IMR-90 (cell line): ENCODE data around the gene WDFY2. TPM values are rescaled to one million over a fixed set of nuclear protein-coding genes. Genes with fewer than 3 reads are reported as not detected.

Experiments used
- ATAC-seq: fragments of 200-7000 bp; cut with Tn5 transposase; 2 replicates; pipeline ENCODE4 v1.9.1; 2020; ENCODE audit warnings: low read depth, mild to moderate bottlenecking, moderate library complexity
- BruUV-seq: library from RNA; stranded (reverse); fragments of 400-500 nt; replicated peaks from 2 replicates; lab custom pipeline; 2021; lab: Mats Ljungman, UMichigan
- CTCF ChIA-PET: fragments of 300-600 bp; formaldehyde crosslinking; extraction: SDS; loops from one replicate; lab custom pipeline; 2021; ENCODE audit warnings: antibody characterized with exemption; lab: Yijun Ruan, JAX
- POLR2A ChIA-PET: fragments of 300-600 bp; sonication (Branson Sonifier 250); formaldehyde crosslinking; loops from one replicate; lab custom pipeline; 2022; ENCODE audit warnings: antibody characterized with exemption; ENCODE audit not compliant: unreplicated experiment; lab: Charles Lee
- DNase-seq: peaks from one replicate; pipeline ENCODE4 v3.0.0; 2013
- H2AFZ ChIP-seq: replicated peaks from 2 replicates; pipeline ENCODE3; 2013; ENCODE audit warnings: low read length, mild to moderate bottlenecking; ENCODE audit not compliant: poor library complexity
- H2AK5ac ChIP-seq: 2 replicates; pipeline ENCODE4 v1.6.1; 2013; ENCODE audit warnings: low read depth, low read length, inconsistent platforms
- H2AK9ac ChIP-seq: replicated peaks from 2 replicates; pipeline ENCODE3; 2013; ENCODE audit warnings: mild to moderate bottlenecking, low read depth, low read length, moderate library complexity; ENCODE audit not compliant: poor library complexity
- H2BK120ac ChIP-seq: 2 replicates; pipeline ENCODE4 v1.6.1; 2013; ENCODE audit warnings: low read depth, low read length, inconsistent platforms
- H2BK15ac ChIP-seq: 3 replicates; pipeline ENCODE4 v1.6.1; 2013; ENCODE audit warnings: low read depth, low read length, inconsistent platforms
- H2BK20ac ChIP-seq: 2 replicates; pipeline ENCODE4 v1.6.1; 2013; ENCODE audit warnings: low read depth, mild to moderate bottlenecking, inconsistent platforms, low read length, moderate library complexity
- H2BK5ac ChIP-seq: 2 replicates; pipeline ENCODE4 v1.6.1; 2013; ENCODE audit warnings: mild to moderate bottlenecking, low read depth, low read length, inconsistent platforms; ENCODE audit not compliant: poor library complexity, severe bottlenecking
- H3K14ac ChIP-seq: replicated peaks from 2 replicates; pipeline ENCODE4 v1.6.1; 2013; ENCODE audit warnings: low read depth, low read length, inconsistent platforms
- H3K18ac ChIP-seq: 2 replicates; pipeline ENCODE4 v1.6.1; 2013; ENCODE audit warnings: low read depth, low read length, control low read depth
- H3K23ac ChIP-seq: 2 replicates; pipeline ENCODE4 v1.6.1; 2013; ENCODE audit warnings: low read depth, low read length, inconsistent platforms
- H3K27ac ChIP-seq: 2 replicates; pipeline ENCODE4 v1.5.1; 2013; ENCODE audit warnings: mild to moderate bottlenecking, control low read depth, low read length; ENCODE audit not compliant: insufficient read depth
- H3K27me3 ChIP-seq: 2 replicates; pipeline ENCODE4 v1.6.1; 2013; ENCODE audit warnings: low read length; ENCODE audit not compliant: control insufficient read depth, insufficient read depth
- H3K36me3 ChIP-seq: 2 replicates; pipeline ENCODE4 v1.6.1; 2013; ENCODE audit warnings: low read length, mixed read lengths; ENCODE audit not compliant: control insufficient read depth, insufficient read depth
- H3K4ac ChIP-seq: 2 replicates; pipeline ENCODE4 v1.6.1; 2013; ENCODE audit warnings: low read depth, low read length, inconsistent platforms
- H3K4me1 ChIP-seq: 2 replicates; pipeline ENCODE4 v1.6.1; 2013; ENCODE audit warnings: low read length, mixed read lengths; ENCODE audit not compliant: control insufficient read depth, insufficient read depth
- H3K4me2 ChIP-seq: 2 replicates; pipeline ENCODE4 v1.6.1; 2013; ENCODE audit warnings: low read depth, mild to moderate bottlenecking, control low read depth, low read length, moderate library complexity
- H3K4me3 ChIP-seq: 2 replicates; pipeline ENCODE4 v1.5.1; 2013; ENCODE audit warnings: low read depth, mild to moderate bottlenecking, control low read depth, low read length, moderate library complexity; ENCODE audit not compliant: insufficient read depth
- H3K56ac ChIP-seq: 2 replicates; pipeline ENCODE4 v1.6.1; 2013; ENCODE audit warnings: low read length, inconsistent platforms; ENCODE audit not compliant: insufficient read depth; ENCODE audit errors: extremely low read depth
- H3K79me1 ChIP-seq, 2 experiments: 2 replicates each; pipeline ENCODE4 v1.6.1; 2013; ENCODE audit warnings: low read length in 2 of 2, inconsistent platforms in 1 of 2, low read depth in 1 of 2
- H3K9ac ChIP-seq: 2 replicates; pipeline ENCODE4 v1.6.1; 2013; ENCODE audit warnings: low read depth, low read length, control low read depth
- H3K9me1 ChIP-seq: 2 replicates; pipeline ENCODE4 v1.6.1; 2013; ENCODE audit warnings: low read length, inconsistent platforms; ENCODE audit not compliant: insufficient read depth
- H3K9me3 ChIP-seq: 2 replicates; pipeline ENCODE4 v1.6.1; 2013; ENCODE audit warnings: low read length; ENCODE audit not compliant: control insufficient read depth, insufficient read depth
- H4K20me1 ChIP-seq: 2 replicates; pipeline ENCODE4 v1.6.1; 2013; ENCODE audit warnings: low read length, inconsistent platforms; ENCODE audit not compliant: insufficient read depth
- H4K5ac ChIP-seq: 2 replicates; pipeline ENCODE4 v1.6.1; 2013; ENCODE audit warnings: mild to moderate bottlenecking, low read depth, low read length, control low read depth
- H4K8ac ChIP-seq, 2 experiments: 2 replicates each; pipeline ENCODE4 v1.6.1; 2013; ENCODE audit warnings: low read depth in 2 of 2, low read length in 2 of 2, control low read depth in 1 of 2, inconsistent platforms in 1 of 2
- H4K91ac ChIP-seq: 2 replicates; pipeline ENCODE4 v1.6.1; 2013; ENCODE audit warnings: low read depth, low read length, inconsistent platforms; ENCODE audit not compliant: insufficient read depth
- BHLHE40 ChIP-seq: fragments of 150-350 bp; IDR thresholded peaks from 2 replicates; pipeline ENCODE4 v1.6.1; 2016; ENCODE audit warnings: mild to moderate bottlenecking, low read depth, low read length
- FOS ChIP-seq: fragments of 150-350 bp; IDR thresholded peaks from 2 replicates; pipeline ENCODE4 v1.6.1; 2016; ENCODE audit warnings: low read depth, low read length
- MAFK ChIP-seq: IDR thresholded peaks from 2 replicates; pipeline ENCODE4 v1.6.1; 2012; ENCODE audit warnings: low read depth, low read length, improper control_type of control experiment
- MAZ ChIP-seq: IDR thresholded peaks from 2 replicates; pipeline ENCODE4 v1.6.1; 2012; ENCODE audit warnings: low read depth, mild to moderate bottlenecking, low read length, improper control_type of control experiment, moderate library complexity, borderline replicate concordance
- RAD21 ChIP-seq: IDR thresholded peaks from 2 replicates; pipeline ENCODE4 v1.6.1; 2012; ENCODE audit warnings: low read length, improper control_type of control experiment
- WGBS, 2 experiments: methylation state at CpG; one replicate each; pipeline versions ENCODE4 v1.1.5 to v1.1.7; 2013; ENCODE audit warnings: missing lambda C conversion rate in 2 of 2; ENCODE audit not compliant: insufficient read length in 1 of 2; ENCODE audit errors: extremely low coverage in 2 of 2; 5-methylcytosine and 5-hydroxymethylcytosine counted together
- dilution Hi-C: fragments of 300-500 bp; cut with HindIII; formaldehyde crosslinking; loops from one replicate; pipeline ENCODE4 v1.14.3; 2018; ENCODE audit warnings: low sequenced_read_pairs; ENCODE audit not compliant: unreplicated experiment
- in situ Hi-C: fragments of 300-500 bp; cut with MboI; formaldehyde crosslinking; loops from 3 replicates; pipeline ENCODE4 v1.14.3; 2019; ENCODE audit warnings: low sequenced_read_pairs, inconsistent platforms, mixed read lengths
- intact Hi-C: fragments of 100-400 bp; cut with micrococcal nuclease; formaldehyde crosslinking; loops from 2 replicates; pipeline ENCODE4 v1.10.0; 2022
- polyA plus RNA-seq, 3 experiments: library from polyadenylated mRNA; depleted of rRNA; stranded (reverse); fragments of >200 nt; gene quantifications; 2 replicates each; pipeline ENCODE4 v1.2.3, GENCODE V29; 2012; ENCODE audit warnings: low replicate concordance in 1 of 3
- total RNA-seq: library from RNA; depleted of rRNA; stranded (reverse); fragments of >200 nt; gene quantifications from 2 replicates; pipeline ENCODE4 v1.2.3, GENCODE V29; 2012
- TF ChIP-seq, protein P1 (sequence below): fragments of 150-350 bp; IDR thresholded peaks from 2 replicates; pipeline ENCODE4 v1.6.1; 2017; ENCODE audit warnings: mild to moderate bottlenecking, antibody characterized with exemption, low read length, low read depth
- TF ChIP-seq, protein P2 (sequence below): fragments of 150-350 bp; IDR thresholded peaks from 2 replicates; pipeline ENCODE4 v1.6.1; 2016; ENCODE audit warnings: low read depth, mild to moderate bottlenecking, low read length, moderate library complexity, borderline replicate concordance
- TF ChIP-seq, protein P3 (sequence below): conservative IDR thresholded peaks from 2 replicates; pipeline ENCODE4 v1.5.1; 2012; ENCODE audit warnings: mild to moderate bottlenecking, low read depth, low read length, improper control_type of control experiment

Gene WDFY2
- total and polyA plus RNA-seq, 2 of the 4 experiments (the other 2 are of a cell fraction): 4.3 to 5.4 TPM

DNA sequence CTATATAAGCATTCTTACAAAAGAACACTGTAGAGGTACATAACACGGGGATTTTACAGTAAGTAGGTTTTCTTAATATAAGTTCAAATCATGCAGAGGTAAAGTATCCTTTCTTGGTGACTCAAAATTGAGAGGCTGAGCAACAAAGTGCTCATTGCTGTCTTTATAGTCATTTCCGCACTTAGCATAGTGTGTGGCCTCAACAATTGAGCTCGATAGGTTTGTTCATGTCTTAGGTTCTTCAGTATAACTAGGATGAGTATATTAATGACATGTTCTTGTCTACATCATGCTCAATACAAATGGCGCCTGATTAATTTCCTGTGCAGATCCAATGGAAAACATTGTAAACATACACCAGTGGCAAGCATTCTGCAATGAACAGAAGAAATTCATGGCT is 1.4 kb downstream of the WDFY2 start:
- no peak overlapping the region for H3K27ac ChIP-seq

More for the DNA sequence above, 1.4 kb downstream of the WDFY2 start:
- in situ Hi-C loops: loop anchor here (10.0 kb wide), 1 partner anchor 141 kb away; no protein-coding TSS in a partner anchor
- Histone ChIP-seq H4K91ac (no peak overlapping the region), H3K4me3 (peak overlapping the region; percentile 97), H3K14ac (0 out of 2 replicates have a peak overlapping the region, but pooled peaks have one; percentile 11), H3K23ac (no peak overlapping the region), H2BK15ac (0 out of 3 replicates have a peak overlapping the region, but pooled peaks have one; percentile 8), H4K20me1 (0 out of 2 replicates have a peak, but pooled peaks cover 4% of the 10 kb centered on the region), H3K56ac (0 out of 2 replicates have a peak overlapping the region, but pooled peaks have one; percentile 5), H2AK9ac (no peak overlapping the region), H4K5ac (no peak overlapping the region), H3K9me1 (peaks cover 3% of the 10 kb centered on the region), H3K4me2 (peak overlapping the region; percentile 81), H3K27me3 (no peaks in the 10 kb centered on the region), H3K79me1 (peaks cover 10 to 37% of the 10 kb centered on the region in 2 experiments), H3K18ac (peak overlapping the region; percentile 42; the same call in 1 of the 2 replicates), H3K9ac (peak overlapping the region; percentile 86; the same call in 1 of the 2 replicates), H2BK20ac (peak overlapping the region; percentile 10; the same call in 1 of the 2 replicates), H4K8ac (no peak overlapping the region), H2AK5ac (no peak overlapping the region), H3K4ac (peak overlapping the region; percentile 1; the same call in 1 of the 2 replicates), H2AFZ (no peak overlapping the region), H2BK5ac (peak overlapping the region; percentile 77), H3K9me3 (no peaks in the 10 kb centered on the region), H3K4me1 (peaks cover 8% of the 10 kb centered on the region), H3K36me3 (no peaks in the 10 kb centered on the region), H2BK120ac (no peak overlapping the region)
- ChIA-PET POLR2A (interaction anchor here (1.0 to 2.5 kb wide), 2 partner anchors 10 to 132 kb away, joined by 4 to 17 read pairs; partner anchors contain the start of gene INTS6), CTCF (interaction anchor here (1.1 kb wide), 1 partner anchor 141 kb away, joined by 3 read pairs; no protein-coding TSS in a partner anchor)
- ATAC-seq (no peak), DNase-seq (peak; percentile 62)
- BruUV-seq: TSS peak; percentile 22
- TF ChIP-seq RAD21 (peak; percentile 20; the same call in 1 of the 2 replicates), FOS (no peak), MAZ (no peak), BHLHE40 (no peak), MAFK (no peak)
- TF ChIP-seq, protein P1, sequence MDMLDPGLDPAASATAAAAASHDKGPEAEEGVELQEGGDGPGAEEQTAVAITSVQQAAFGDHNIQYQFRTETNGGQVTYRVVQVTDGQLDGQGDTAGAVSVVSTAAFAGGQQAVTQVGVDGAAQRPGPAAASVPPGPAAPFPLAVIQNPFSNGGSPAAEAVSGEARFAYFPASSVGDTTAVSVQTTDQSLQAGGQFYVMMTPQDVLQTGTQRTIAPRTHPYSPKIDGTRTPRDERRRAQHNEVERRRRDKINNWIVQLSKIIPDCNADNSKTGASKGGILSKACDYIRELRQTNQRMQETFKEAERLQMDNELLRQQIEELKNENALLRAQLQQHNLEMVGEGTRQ: no peak
- TF ChIP-seq, protein P2, sequence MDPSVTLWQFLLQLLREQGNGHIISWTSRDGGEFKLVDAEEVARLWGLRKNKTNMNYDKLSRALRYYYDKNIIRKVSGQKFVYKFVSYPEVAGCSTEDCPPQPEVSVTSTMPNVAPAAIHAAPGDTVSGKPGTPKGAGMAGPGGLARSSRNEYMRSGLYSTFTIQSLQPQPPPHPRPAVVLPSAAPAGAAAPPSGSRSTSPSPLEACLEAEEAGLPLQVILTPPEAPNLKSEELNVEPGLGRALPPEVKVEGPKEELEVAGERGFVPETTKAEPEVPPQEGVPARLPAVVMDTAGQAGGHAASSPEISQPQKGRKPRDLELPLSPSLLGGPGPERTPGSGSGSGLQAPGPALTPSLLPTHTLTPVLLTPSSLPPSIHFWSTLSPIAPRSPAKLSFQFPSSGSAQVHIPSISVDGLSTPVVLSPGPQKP: no peak
- TF ChIP-seq, protein P3, sequence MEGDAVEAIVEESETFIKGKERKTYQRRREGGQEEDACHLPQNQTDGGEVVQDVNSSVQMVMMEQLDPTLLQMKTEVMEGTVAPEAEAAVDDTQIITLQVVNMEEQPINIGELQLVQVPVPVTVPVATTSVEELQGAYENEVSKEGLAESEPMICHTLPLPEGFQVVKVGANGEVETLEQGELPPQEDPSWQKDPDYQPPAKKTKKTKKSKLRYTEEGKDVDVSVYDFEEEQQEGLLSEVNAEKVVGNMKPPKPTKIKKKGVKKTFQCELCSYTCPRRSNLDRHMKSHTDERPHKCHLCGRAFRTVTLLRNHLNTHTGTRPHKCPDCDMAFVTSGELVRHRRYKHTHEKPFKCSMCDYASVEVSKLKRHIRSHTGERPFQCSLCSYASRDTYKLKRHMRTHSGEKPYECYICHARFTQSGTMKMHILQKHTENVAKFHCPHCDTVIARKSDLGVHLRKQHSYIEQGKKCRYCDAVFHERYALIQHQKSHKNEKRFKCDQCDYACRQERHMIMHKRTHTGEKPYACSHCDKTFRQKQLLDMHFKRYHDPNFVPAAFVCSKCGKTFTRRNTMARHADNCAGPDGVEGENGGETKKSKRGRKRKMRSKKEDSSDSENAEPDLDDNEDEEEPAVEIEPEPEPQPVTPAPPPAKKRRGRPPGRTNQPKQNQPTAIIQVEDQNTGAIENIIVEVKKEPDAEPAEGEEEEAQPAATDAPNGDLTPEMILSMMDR: no peak
- intact Hi-C loops: loop anchor here (1.0 to 10.0 kb wide), 4 partner anchors 58 to 539 kb away; partner anchors contain the start of gene NEK5
- WGBS, 2 experiments: no CpG with 5 or more reads among the region's 4 CpGs
- dilution Hi-C loops: no loop called here
